IMR-90 (cell line): ENCODE data around the gene MYDGF. TPM values are rescaled to one million over a fixed set of nuclear protein-coding genes. Genes with fewer than 3 reads are reported as not detected.

Experiments
- ATAC-seq: fragments of 200-7000 bp; cut with Tn5 transposase; 2 replicates; pipeline ENCODE4 v1.9.1; 2020; ENCODE audit warnings: low read depth, mild to moderate bottlenecking, moderate library complexity
- BruUV-seq: library from RNA; stranded (reverse); fragments of 400-500 nt; replicated peaks from 2 replicates; lab custom pipeline; 2021; lab: Mats Ljungman, UMichigan
- CTCF ChIA-PET: fragments of 300-600 bp; formaldehyde crosslinking; extraction: SDS; loops from one replicate; lab custom pipeline; 2021; ENCODE audit warnings: antibody characterized with exemption; lab: Yijun Ruan, JAX
- POLR2A ChIA-PET: fragments of 300-600 bp; sonication (Branson Sonifier 250); formaldehyde crosslinking; loops from one replicate; lab custom pipeline; 2022; ENCODE audit warnings: antibody characterized with exemption; ENCODE audit not compliant: unreplicated experiment; lab: Charles Lee
- DNase-seq: peaks from one replicate; pipeline ENCODE4 v3.0.0; 2013
- H2AFZ ChIP-seq: replicated peaks from 2 replicates; pipeline ENCODE3; 2013; ENCODE audit warnings: low read length, mild to moderate bottlenecking; ENCODE audit not compliant: poor library complexity
- H2AK5ac ChIP-seq: 2 replicates; pipeline ENCODE4 v1.6.1; 2013; ENCODE audit warnings: low read depth, low read length, inconsistent platforms
- H2AK9ac ChIP-seq: replicated peaks from 2 replicates; pipeline ENCODE3; 2013; ENCODE audit warnings: mild to moderate bottlenecking, low read depth, low read length, moderate library complexity; ENCODE audit not compliant: poor library complexity
- H2BK120ac ChIP-seq: 2 replicates; pipeline ENCODE4 v1.6.1; 2013; ENCODE audit warnings: low read depth, low read length, inconsistent platforms
- H2BK15ac ChIP-seq: 3 replicates; pipeline ENCODE4 v1.6.1; 2013; ENCODE audit warnings: low read depth, low read length, inconsistent platforms
- H2BK20ac ChIP-seq: 2 replicates; pipeline ENCODE4 v1.6.1; 2013; ENCODE audit warnings: low read depth, mild to moderate bottlenecking, inconsistent platforms, low read length, moderate library complexity
- H2BK5ac ChIP-seq: 2 replicates; pipeline ENCODE4 v1.6.1; 2013; ENCODE audit warnings: mild to moderate bottlenecking, low read depth, low read length, inconsistent platforms; ENCODE audit not compliant: poor library complexity, severe bottlenecking
- H3K14ac ChIP-seq: replicated peaks from 2 replicates; pipeline ENCODE4 v1.6.1; 2013; ENCODE audit warnings: low read depth, low read length, inconsistent platforms
- H3K18ac ChIP-seq: 2 replicates; pipeline ENCODE4 v1.6.1; 2013; ENCODE audit warnings: low read depth, low read length, control low read depth
- H3K23ac ChIP-seq: 2 replicates; pipeline ENCODE4 v1.6.1; 2013; ENCODE audit warnings: low read depth, low read length, inconsistent platforms
- H3K27ac ChIP-seq: 2 replicates; pipeline ENCODE4 v1.5.1; 2013; ENCODE audit warnings: mild to moderate bottlenecking, control low read depth, low read length; ENCODE audit not compliant: insufficient read depth
- H3K27me3 ChIP-seq: 2 replicates; pipeline ENCODE4 v1.6.1; 2013; ENCODE audit warnings: low read length; ENCODE audit not compliant: control insufficient read depth, insufficient read depth
- H3K36me3 ChIP-seq: 2 replicates; pipeline ENCODE4 v1.6.1; 2013; ENCODE audit warnings: low read length, mixed read lengths; ENCODE audit not compliant: control insufficient read depth, insufficient read depth
- H3K4ac ChIP-seq: 2 replicates; pipeline ENCODE4 v1.6.1; 2013; ENCODE audit warnings: low read depth, low read length, inconsistent platforms
- H3K4me1 ChIP-seq: 2 replicates; pipeline ENCODE4 v1.6.1; 2013; ENCODE audit warnings: low read length, mixed read lengths; ENCODE audit not compliant: control insufficient read depth, insufficient read depth
- H3K4me2 ChIP-seq: 2 replicates; pipeline ENCODE4 v1.6.1; 2013; ENCODE audit warnings: low read depth, mild to moderate bottlenecking, control low read depth, low read length, moderate library complexity
- H3K4me3 ChIP-seq: 2 replicates; pipeline ENCODE4 v1.5.1; 2013; ENCODE audit warnings: low read depth, mild to moderate bottlenecking, control low read depth, low read length, moderate library complexity; ENCODE audit not compliant: insufficient read depth
- H3K56ac ChIP-seq: 2 replicates; pipeline ENCODE4 v1.6.1; 2013; ENCODE audit warnings: low read length, inconsistent platforms; ENCODE audit not compliant: insufficient read depth; ENCODE audit errors: extremely low read depth
- H3K79me1 ChIP-seq, 2 experiments: 2 replicates each; pipeline ENCODE4 v1.6.1; 2013; ENCODE audit warnings: low read length in 2 of 2, inconsistent platforms in 1 of 2, low read depth in 1 of 2
- H3K9ac ChIP-seq: 2 replicates; pipeline ENCODE4 v1.6.1; 2013; ENCODE audit warnings: low read depth, low read length, control low read depth
- H3K9me1 ChIP-seq: 2 replicates; pipeline ENCODE4 v1.6.1; 2013; ENCODE audit warnings: low read length, inconsistent platforms; ENCODE audit not compliant: insufficient read depth
- H3K9me3 ChIP-seq: 2 replicates; pipeline ENCODE4 v1.6.1; 2013; ENCODE audit warnings: low read length; ENCODE audit not compliant: control insufficient read depth, insufficient read depth
- H4K20me1 ChIP-seq: 2 replicates; pipeline ENCODE4 v1.6.1; 2013; ENCODE audit warnings: low read length, inconsistent platforms; ENCODE audit not compliant: insufficient read depth
- H4K5ac ChIP-seq: 2 replicates; pipeline ENCODE4 v1.6.1; 2013; ENCODE audit warnings: mild to moderate bottlenecking, low read depth, low read length, control low read depth
- H4K8ac ChIP-seq, 2 experiments: 2 replicates each; pipeline ENCODE4 v1.6.1; 2013; ENCODE audit warnings: low read depth in 2 of 2, low read length in 2 of 2, control low read depth in 1 of 2, inconsistent platforms in 1 of 2
- H4K91ac ChIP-seq: 2 replicates; pipeline ENCODE4 v1.6.1; 2013; ENCODE audit warnings: low read depth, low read length, inconsistent platforms; ENCODE audit not compliant: insufficient read depth
- BHLHE40 ChIP-seq: fragments of 150-350 bp; IDR thresholded peaks from 2 replicates; pipeline ENCODE4 v1.6.1; 2016; ENCODE audit warnings: mild to moderate bottlenecking, low read depth, low read length
- CEBPB ChIP-seq: IDR thresholded peaks from 2 replicates; pipeline ENCODE4 v1.6.1; 2012; ENCODE audit warnings: low read depth, low read length, improper control_type of control experiment
- CHD1 ChIP-seq: IDR thresholded peaks from 2 replicates; pipeline ENCODE4 v1.6.1; 2012; ENCODE audit warnings: low read depth, low read length, improper control_type of control experiment
- CTCF ChIP-seq: conservative IDR thresholded peaks from 2 replicates; pipeline ENCODE4 v1.5.1; 2012; ENCODE audit warnings: mild to moderate bottlenecking, low read depth, low read length, improper control_type of control experiment
- ELK1 ChIP-seq: fragments of 150-350 bp; IDR thresholded peaks from 2 replicates; pipeline ENCODE4 v1.6.1; 2016; ENCODE audit warnings: low read depth, mild to moderate bottlenecking, low read length, moderate library complexity, borderline replicate concordance
- FOS ChIP-seq: fragments of 150-350 bp; IDR thresholded peaks from 2 replicates; pipeline ENCODE4 v1.6.1; 2016; ENCODE audit warnings: low read depth, low read length
- MAFK ChIP-seq: IDR thresholded peaks from 2 replicates; pipeline ENCODE4 v1.6.1; 2012; ENCODE audit warnings: low read depth, low read length, improper control_type of control experiment
- MXI1 ChIP-seq: IDR thresholded peaks from 2 replicates; pipeline ENCODE4 v1.6.1; 2012; ENCODE audit warnings: low read depth, mild to moderate bottlenecking, low read length, moderate library complexity, borderline replicate concordance
- NFE2L2 ChIP-seq: fragments of 150-350 bp; IDR thresholded peaks from 2 replicates; pipeline ENCODE4 v1.6.1; 2016; ENCODE audit warnings: low read depth, mild to moderate bottlenecking, low read length
- POLR2A ChIP-seq: IDR thresholded peaks from 2 replicates; pipeline ENCODE4 v1.6.1; 2012; ENCODE audit warnings: mild to moderate bottlenecking, low read depth, low read length
- RAD21 ChIP-seq: IDR thresholded peaks from 2 replicates; pipeline ENCODE4 v1.6.1; 2012; ENCODE audit warnings: low read length, improper control_type of control experiment
- RCOR1 ChIP-seq: IDR thresholded peaks from 2 replicates; pipeline ENCODE4 v1.6.1; 2012; ENCODE audit warnings: mild to moderate bottlenecking, low read length, improper control_type of control experiment; ENCODE audit not compliant: insufficient replicate concordance
- RFX5 ChIP-seq: IDR thresholded peaks from 2 replicates; pipeline ENCODE4 v1.8.0; 2012; ENCODE audit warnings: low read depth, mild to moderate bottlenecking, low read length, moderate library complexity
- SMC3 ChIP-seq: fragments of 150-350 bp; IDR thresholded peaks from 2 replicates; pipeline ENCODE4 v1.6.1; 2016; ENCODE audit warnings: low read depth, mild to moderate bottlenecking, antibody characterized with exemption, low read length, moderate library complexity
- USF2 ChIP-seq: fragments of 150-350 bp; IDR thresholded peaks from 2 replicates; pipeline ENCODE4 v1.6.1; 2017; ENCODE audit warnings: mild to moderate bottlenecking, antibody characterized with exemption, low read length, low read depth
- WGBS, 2 experiments: methylation state at CpG; one replicate each; pipeline versions ENCODE4 v1.1.5 to v1.1.7; 2013; ENCODE audit warnings: missing lambda C conversion rate in 2 of 2; ENCODE audit not compliant: insufficient read length in 1 of 2; ENCODE audit errors: extremely low coverage in 2 of 2; 5-methylcytosine and 5-hydroxymethylcytosine counted together
- dilution Hi-C: fragments of 300-500 bp; cut with HindIII; formaldehyde crosslinking; loops from one replicate; pipeline ENCODE4 v1.14.3; 2018; ENCODE audit warnings: low sequenced_read_pairs; ENCODE audit not compliant: unreplicated experiment
- in situ Hi-C: fragments of 300-500 bp; cut with MboI; formaldehyde crosslinking; loops from 3 replicates; pipeline ENCODE4 v1.14.3; 2019; ENCODE audit warnings: low sequenced_read_pairs, inconsistent platforms, mixed read lengths
- intact Hi-C: fragments of 100-400 bp; cut with micrococcal nuclease; formaldehyde crosslinking; loops from 2 replicates; pipeline ENCODE4 v1.10.0; 2022
- polyA plus RNA-seq, 3 experiments: library from polyadenylated mRNA; depleted of rRNA; stranded (reverse); fragments of >200 nt; gene quantifications; 2 replicates each; pipeline ENCODE4 v1.2.3, GENCODE V29; 2012; ENCODE audit warnings: low replicate concordance in 1 of 3
- total RNA-seq: library from RNA; depleted of rRNA; stranded (reverse); fragments of >200 nt; gene quantifications from 2 replicates; pipeline ENCODE4 v1.2.3, GENCODE V29; 2012

The MYDGF gene
- total and polyA plus RNA-seq, 2 of the 4 experiments (the other 2 are of a cell fraction) = 203 to 310 TPM

GRCh38 chr19:4703671-4704316, 33.7 kb upstream of the MYDGF start:
- no peak overlapping the region for H3K14ac ChIP-seq
- no peak overlapping the region for H2BK5ac ChIP-seq
- H3K4ac ChIP-seq = no peak overlapping the region
- in situ Hi-C loops (no loop called here), intact Hi-C loops (no loop called here), dilution Hi-C loops (no loop called here)
- H4K5ac ChIP-seq = no peak overlapping the region
- no peak for TF ChIP-seq MAFK
- no peak for TF ChIP-seq RFX5
- TF ChIP-seq RCOR1 = no peak
- no peak for TF ChIP-seq BHLHE40
- TF ChIP-seq CEBPB = no peak
- TF ChIP-seq USF2 = no peak
- no peak for TF ChIP-seq CHD1
- TF ChIP-seq SMC3 = no peak
- TF ChIP-seq ELK1 = no peak
- no peak for TF ChIP-seq FOS
- no peak for TF ChIP-seq MXI1
- no peak for TF ChIP-seq NFE2L2
- no peak for TF ChIP-seq POLR2A
- TF ChIP-seq RAD21 = no peak
- no peak for TF ChIP-seq CTCF
- 87% methylated on average over 15 of the region's 28 CpGs; no CpG with 5 or more reads in 1 of the 2 experiments for WGBS, 2 experiments
- H4K20me1 ChIP-seq = no peaks in the 10 kb centered on the region; the same call in 1 of the 2 replicates
- DNase-seq (no peak), ATAC-seq (no peak)
- no peak overlapping the region for H3K4me2 ChIP-seq
- no peak overlapping the region for H4K8ac ChIP-seq
- peaks cover 3% of the 10 kb centered on the region for H3K4me1 ChIP-seq
- ChIA-PET CTCF (no interaction called here), POLR2A (no interaction called here)
- H3K27ac ChIP-seq = no peak overlapping the region
- no peak overlapping the region for H2BK20ac ChIP-seq
- H2AK9ac ChIP-seq = peak overlapping the region; percentile 5
- no peak overlapping the region for H2BK120ac ChIP-seq
- no peaks in the 10 kb centered on the region for H3K9me3 ChIP-seq
- H2BK15ac ChIP-seq = no peak overlapping the region
- peaks cover 58% of the 10 kb centered on the region for H3K36me3 ChIP-seq
- no peak overlapping the region for H3K18ac ChIP-seq
- H3K56ac ChIP-seq = no peak overlapping the region
- no peak overlapping the region for H3K4me3 ChIP-seq
- H2AK5ac ChIP-seq = no peak overlapping the region
- H3K23ac ChIP-seq = no peak overlapping the region
- H4K91ac ChIP-seq = no peak overlapping the region
- H2AFZ ChIP-seq = no peak overlapping the region
- BruUV-seq = no TSS peak
- peaks cover 22 to 34% of the 10 kb centered on the region in 2 experiments for H3K79me1 ChIP-seq
- no peaks in the 10 kb centered on the region for H3K27me3 ChIP-seq
- H3K9me1 ChIP-seq = no peaks in the 10 kb centered on the region
- no peak overlapping the region for H3K9ac ChIP-seq
